ENCODE data around the gene ENPP3. TPM values are rescaled to one million over a fixed set of nuclear protein-coding genes. Genes with fewer than 3 reads are reported as not detected.

ENPP3 gene
- total and polyA plus RNA-seq, 3 experiments from 2014 or later: 0.15 to 1.3 (median 1.2) TPM

DNA sequence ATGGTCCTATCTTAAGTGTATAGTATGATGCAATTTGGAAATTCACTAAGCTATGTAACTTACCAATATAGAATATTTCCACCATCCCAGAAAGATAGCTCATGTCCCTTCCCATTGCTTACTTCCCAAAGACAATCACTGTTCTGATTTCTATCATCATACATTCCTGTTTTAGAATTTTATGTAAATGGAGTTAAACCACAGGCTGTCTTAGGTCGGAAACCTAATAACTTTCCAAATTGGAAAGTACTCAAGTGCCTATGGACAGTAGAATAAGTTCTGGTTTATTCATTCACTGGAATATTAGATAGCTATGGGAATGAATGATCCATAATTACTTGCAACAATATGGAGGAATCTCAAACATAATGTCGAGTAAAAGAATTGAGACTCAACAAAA is 20.1 kb downstream of the ENPP3 start:
- Mint-ChIP-seq H3K27me3 (peaks cover 0 to 3% of the 10 kb centered on the region in 2 donors), H3K27ac (no peak overlapping the region), H3K4me3 (no peak overlapping the region), H3K36me3 (peaks cover 0 to 4% (median 1%) of the 10 kb centered on the region in 3 donors), H3K9me3 (no peaks in the 10 kb centered on the region), H3K4me1 (no peaks in the 10 kb centered on the region)
- H3K27me3 ChIP-seq (ENCODE audit: insufficient read depth, low read length, poor library complexity, severe bottlenecking): no peaks in the 10 kb centered on the region
- ChIA-PET CTCF (no interaction called here), POLR2A (no interaction called here)
- no peak overlapping the region for H3K27ac ChIP-seq (ENCODE audit: low read depth, low read length)
- no peaks in the 10 kb centered on the region for H3K4me1 ChIP-seq (ENCODE audit: insufficient read depth, low read length)
- DNase-seq: no peak
- H3K4me3 ChIP-seq (ENCODE audit: low read length): no peak overlapping the region
- no peaks in the 10 kb centered on the region for H3K36me3 ChIP-seq (ENCODE audit: insufficient read depth, low read length)
- H3K9me3 ChIP-seq (ENCODE audit: low read length): no peaks in the 10 kb centered on the region

DNA sequence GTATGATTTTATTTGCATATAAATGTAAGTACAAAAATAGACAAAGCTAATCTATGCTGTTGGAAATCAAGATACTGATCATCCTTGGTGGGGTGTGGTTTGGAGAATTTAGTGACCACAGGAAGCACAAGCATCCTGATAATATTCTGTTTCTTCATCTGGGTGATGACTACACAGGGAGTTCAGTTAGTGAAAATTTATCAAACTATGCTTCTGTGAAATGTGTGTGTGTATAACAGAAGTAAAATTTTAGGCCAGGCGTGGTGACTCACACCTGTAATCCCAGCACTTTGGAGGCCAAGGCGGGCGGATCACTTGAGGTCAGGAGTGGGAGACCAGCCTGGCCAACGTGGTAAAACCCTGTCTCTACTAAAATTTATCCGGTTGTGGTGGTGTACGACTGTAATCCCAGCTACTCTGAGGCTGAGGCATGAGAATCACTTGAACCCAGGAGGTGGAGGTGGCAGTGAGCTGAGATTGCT is 20.6 kb downstream of the ENPP3 start:
- Mint-ChIP-seq H3K9me3 (no peaks in the 10 kb centered on the region), H3K27me3 (peaks cover 0 to under 1% of the 10 kb centered on the region in 2 donors), H3K4me3 (no peak overlapping the region), H3K36me3 (peaks cover 0 to 1% (median under 1%) of the 10 kb centered on the region in 3 donors), H3K4me1 (no peaks in the 10 kb centered on the region), H3K27ac (no peak overlapping the region)
- ChIA-PET CTCF (no interaction called here), POLR2A (no interaction called here)
- no peaks in the 10 kb centered on the region for H3K36me3 ChIP-seq (ENCODE audit: insufficient read depth, low read length)
- no peaks in the 10 kb centered on the region for H3K4me1 ChIP-seq (ENCODE audit: insufficient read depth, low read length)
- no peak for DNase-seq
- no peaks in the 10 kb centered on the region for H3K9me3 ChIP-seq (ENCODE audit: low read length)
- no peak overlapping the region for H3K27ac ChIP-seq (ENCODE audit: low read depth, low read length)
- no peaks in the 10 kb centered on the region for H3K27me3 ChIP-seq (ENCODE audit: insufficient read depth, low read length, poor library complexity, severe bottlenecking)
- no peak overlapping the region for H3K4me3 ChIP-seq (ENCODE audit: low read length)

DNA sequence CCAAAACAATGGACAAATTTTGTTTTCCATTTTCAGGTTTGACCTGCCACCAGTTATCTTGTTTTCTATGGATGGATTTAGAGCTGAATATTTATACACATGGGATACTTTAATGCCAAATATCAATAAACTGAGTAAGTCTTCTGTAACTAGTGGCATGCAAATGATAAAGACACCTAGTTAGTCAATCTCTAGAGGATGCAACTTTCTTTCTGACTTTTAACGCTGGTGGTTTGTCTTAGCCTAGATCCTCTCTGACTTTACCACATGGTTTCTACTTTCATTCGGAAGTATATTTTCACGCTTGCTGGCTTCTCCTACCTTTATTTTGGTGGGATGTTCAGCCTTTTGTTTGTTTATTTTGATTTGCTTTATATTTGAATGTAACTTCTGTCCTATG is 21.2 kb downstream of the ENPP3 start:
- H3K4me1 ChIP-seq (ENCODE audit: insufficient read depth, low read length): no peaks in the 10 kb centered on the region
- CTCF ChIA-PET: interaction anchor here (1.5 kb wide), 1 partner anchor 30 kb away, joined by 5 read pairs; the partner anchor contains the start of gene MED23
- H3K4me3 Mint-ChIP-seq: no peak overlapping the region

DNA sequence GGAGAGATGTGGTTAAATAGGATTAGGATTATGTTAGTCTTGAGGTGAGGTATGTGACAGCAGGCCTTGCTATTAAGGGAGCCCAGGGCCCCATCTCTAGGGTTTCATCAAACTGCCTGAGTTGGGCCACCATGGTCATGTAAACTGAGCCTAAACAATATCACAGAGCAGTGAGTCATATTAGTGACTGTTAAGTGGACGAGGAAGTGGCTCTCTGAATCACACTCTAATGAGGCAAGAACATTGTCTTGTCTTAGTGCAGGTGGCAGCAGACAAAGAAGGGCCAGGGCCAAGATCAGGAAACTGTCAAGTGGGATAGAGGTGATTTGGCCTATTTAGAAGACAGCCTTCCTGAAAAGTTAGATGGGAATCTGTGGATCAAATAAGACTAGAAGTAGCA is 23.1 kb downstream of the ENPP3 start:
- CTCF ChIA-PET: no interaction called here
- no peaks in the 10 kb centered on the region for H3K9me3 ChIP-seq (ENCODE audit: low read length)
- H3K4me1 Mint-ChIP-seq: no peaks in the 10 kb centered on the region
- no peak overlapping the region for H3K4me3 ChIP-seq (ENCODE audit: low read length)
- no peak overlapping the region for H3K4me3 Mint-ChIP-seq
- no peaks in the 10 kb centered on the region for H3K9me3 Mint-ChIP-seq
- no peaks in the 10 kb centered on the region for H3K36me3 ChIP-seq (ENCODE audit: insufficient read depth, low read length)
- no peak overlapping the region for H3K27ac ChIP-seq (ENCODE audit: low read depth, low read length)
- H3K36me3 Mint-ChIP-seq: no peaks in the 10 kb centered on the region
- no peaks in the 10 kb centered on the region for H3K27me3 ChIP-seq (ENCODE audit: insufficient read depth, low read length, poor library complexity, severe bottlenecking)
- DNase-seq: no peak
- POLR2A ChIA-PET: no interaction called here
- H3K27ac Mint-ChIP-seq: no peak overlapping the region
- no peaks in the 10 kb centered on the region for H3K27me3 Mint-ChIP-seq
- H3K4me1 ChIP-seq (ENCODE audit: insufficient read depth, low read length): no peaks in the 10 kb centered on the region

More for the DNA sequence above, 21.2 kb downstream of the ENPP3 start:
- H3K27me3 Mint-ChIP-seq: no peaks in the 10 kb centered on the region
- H3K9me3 ChIP-seq (ENCODE audit: low read length): no peaks in the 10 kb centered on the region
- no peak overlapping the region for H3K4me3 ChIP-seq (ENCODE audit: low read length)
- no peak for DNase-seq
- POLR2A ChIA-PET: no interaction called here
- no peaks in the 10 kb centered on the region for H3K36me3 ChIP-seq (ENCODE audit: insufficient read depth, low read length)
- no peaks in the 10 kb centered on the region for H3K36me3 Mint-ChIP-seq
- no peaks in the 10 kb centered on the region for H3K4me1 Mint-ChIP-seq
- H3K27ac Mint-ChIP-seq: no peak overlapping the region
- no peaks in the 10 kb centered on the region for H3K27me3 ChIP-seq (ENCODE audit: insufficient read depth, low read length, poor library complexity, severe bottlenecking)
- H3K9me3 Mint-ChIP-seq: no peaks in the 10 kb centered on the region
- H3K27ac ChIP-seq (ENCODE audit: low read depth, low read length): no peak overlapping the region

DNA sequence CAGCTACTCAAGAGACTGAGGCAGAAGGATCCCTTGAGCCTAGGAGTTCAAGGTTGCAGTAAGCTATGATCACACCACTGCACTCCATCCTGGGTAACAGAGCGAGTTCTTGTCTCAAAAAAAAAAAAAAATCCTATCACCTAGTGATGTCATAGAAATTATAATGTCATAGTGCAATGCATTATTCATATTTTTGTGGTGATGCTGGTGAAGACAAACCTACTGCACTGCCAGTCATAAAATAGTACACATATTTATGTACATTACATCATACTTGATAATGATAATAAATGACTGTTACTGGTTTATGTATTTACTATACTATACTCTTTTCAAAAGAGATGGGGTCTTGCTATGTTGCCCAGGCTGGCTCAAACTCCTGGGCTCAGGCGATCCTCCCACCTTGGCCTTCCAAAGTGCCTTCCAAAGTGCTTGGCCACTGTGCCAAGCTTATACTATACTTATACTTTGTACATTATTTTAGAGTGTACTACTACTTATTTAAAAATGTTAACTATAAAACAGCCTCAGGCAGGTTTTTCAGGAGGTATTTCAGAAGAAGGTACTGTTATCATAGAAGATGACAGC is 26.6 kb downstream of the ENPP3 start:
- DNase-seq: no peak
- Histone ChIP-seq H3K27me3 (ENCODE audit: insufficient read depth, low read length, poor library complexity, severe bottlenecking) (no peaks in the 10 kb centered on the region), H3K36me3 (ENCODE audit: insufficient read depth, low read length) (no peaks in the 10 kb centered on the region), H3K27ac (ENCODE audit: low read depth, low read length) (no peak overlapping the region), H3K4me3 (ENCODE audit: low read length) (no peak overlapping the region), H3K4me1 (ENCODE audit: insufficient read depth, low read length) (no peaks in the 10 kb centered on the region), H3K9me3 (ENCODE audit: low read length) (no peaks in the 10 kb centered on the region)
- Mint-ChIP-seq H3K4me3 (no peak overlapping the region), H3K4me1 (no peaks in the 10 kb centered on the region), H3K9me3 (no peaks in the 10 kb centered on the region), H3K36me3 (no peaks in the 10 kb centered on the region), H3K27me3 (no peaks in the 10 kb centered on the region), H3K27ac (no peak overlapping the region)
- ChIA-PET POLR2A (no interaction called here), CTCF (no interaction called here)

DNA sequence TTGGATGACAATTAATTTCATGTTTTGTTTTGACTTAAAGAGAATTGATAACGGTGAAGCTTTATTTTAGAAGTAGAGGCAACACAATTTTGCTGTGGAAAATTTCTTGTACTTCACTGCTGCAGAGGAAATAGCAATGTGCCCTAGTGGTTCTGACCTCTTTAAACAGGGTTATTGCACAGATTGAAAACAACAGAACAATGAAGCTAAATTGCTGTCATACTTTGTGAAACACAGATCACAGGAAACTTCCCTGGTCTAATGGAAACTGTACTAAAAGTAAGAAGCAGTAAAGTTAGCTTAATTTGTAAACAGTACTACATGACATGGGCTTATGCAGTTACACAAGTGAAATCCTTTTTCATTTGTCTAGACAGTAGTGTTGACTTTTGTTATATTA is 32.8 kb downstream of the ENPP3 start:
- Mint-ChIP-seq H3K27me3 (no peaks in the 10 kb centered on the region), H3K4me1 (no peaks in the 10 kb centered on the region), H3K36me3 (no peaks in the 10 kb centered on the region), H3K27ac (no peak overlapping the region), H3K4me3 (no peak overlapping the region), H3K9me3 (no peaks in the 10 kb centered on the region)
- no peak for DNase-seq
- Histone ChIP-seq H3K4me3 (ENCODE audit: low read length) (no peak overlapping the region), H3K27me3 (ENCODE audit: insufficient read depth, low read length, poor library complexity, severe bottlenecking) (no peaks in the 10 kb centered on the region), H3K36me3 (ENCODE audit: insufficient read depth, low read length) (no peaks in the 10 kb centered on the region), H3K4me1 (ENCODE audit: insufficient read depth, low read length) (no peaks in the 10 kb centered on the region), H3K9me3 (ENCODE audit: low read length) (no peaks in the 10 kb centered on the region), H3K27ac (ENCODE audit: low read depth, low read length) (no peak overlapping the region)
- CTCF ChIA-PET: no interaction called here
- POLR2A ChIA-PET: no interaction called here

DNA sequence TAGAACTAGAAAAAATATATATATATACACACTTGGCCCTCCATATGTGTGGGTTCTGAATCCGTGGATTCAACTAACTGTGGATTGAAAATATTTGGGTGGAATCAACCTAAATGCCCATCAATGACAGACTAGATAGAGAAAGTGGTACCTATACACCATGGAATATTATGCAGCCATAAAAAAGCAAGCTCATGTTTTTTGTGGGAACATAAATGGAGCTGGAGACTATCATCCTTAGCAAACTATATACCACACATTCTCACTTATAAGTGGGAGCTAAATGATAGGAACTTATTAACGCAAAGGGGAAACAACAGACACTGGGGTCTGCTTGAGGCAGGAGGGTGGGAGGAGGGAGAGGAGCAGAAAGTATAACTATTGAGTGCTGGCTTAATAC is 36.1 kb downstream of the ENPP3 start:
- POLR2A ChIA-PET: no interaction called here
- Histone ChIP-seq H3K36me3 (ENCODE audit: insufficient read depth, low read length) (no peaks in the 10 kb centered on the region), H3K4me3 (ENCODE audit: low read length) (no peak overlapping the region), H3K27ac (ENCODE audit: low read depth, low read length) (no peak overlapping the region), H3K9me3 (ENCODE audit: low read length) (no peaks in the 10 kb centered on the region), H3K27me3 (ENCODE audit: insufficient read depth, low read length, poor library complexity, severe bottlenecking) (no peaks in the 10 kb centered on the region), H3K4me1 (ENCODE audit: insufficient read depth, low read length) (no peaks in the 10 kb centered on the region)
- H3K27me3 Mint-ChIP-seq: no peaks in the 10 kb centered on the region
- DNase-seq: no peak
- no peak overlapping the region for H3K4me3 Mint-ChIP-seq
- no peaks in the 10 kb centered on the region for H3K36me3 Mint-ChIP-seq
- no peaks in the 10 kb centered on the region for H3K4me1 Mint-ChIP-seq
- CTCF ChIA-PET: no interaction called here
- H3K27ac Mint-ChIP-seq: no peak overlapping the region
- no peaks in the 10 kb centered on the region for H3K9me3 Mint-ChIP-seq

DNA sequence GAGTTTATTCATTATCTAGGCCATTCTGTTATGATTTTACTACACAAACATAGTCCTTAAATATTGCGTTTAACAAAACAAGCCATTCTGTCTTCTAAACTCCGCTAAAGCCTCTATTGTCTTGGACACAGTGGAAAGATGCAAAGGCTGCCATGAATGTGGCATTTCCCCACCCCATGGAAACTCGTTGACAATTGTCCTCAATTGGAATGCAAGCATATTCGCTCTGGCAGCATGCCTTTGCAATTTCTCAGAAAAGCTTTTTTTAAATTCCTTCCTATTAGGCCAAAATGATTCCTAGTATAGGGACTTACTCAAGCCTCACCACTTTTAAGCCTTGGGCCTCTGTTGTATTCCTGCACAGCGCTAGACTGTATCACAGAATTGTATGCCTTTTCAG is 41.3 kb downstream of the ENPP3 start:
- Histone ChIP-seq H3K4me3 (ENCODE audit: low read length) (no peak overlapping the region), H3K27ac (ENCODE audit: low read depth, low read length) (no peak overlapping the region), H3K4me1 (ENCODE audit: insufficient read depth, low read length) (no peaks in the 10 kb centered on the region), H3K27me3 (ENCODE audit: insufficient read depth, low read length, poor library complexity, severe bottlenecking) (no peaks in the 10 kb centered on the region), H3K36me3 (ENCODE audit: insufficient read depth, low read length) (no peaks in the 10 kb centered on the region), H3K9me3 (ENCODE audit: low read length) (no peaks in the 10 kb centered on the region)
- POLR2A ChIA-PET: no interaction called here
- Mint-ChIP-seq H3K27ac (no peak overlapping the region), H3K27me3 (peaks cover 0 to 2% of the 10 kb centered on the region in 2 donors), H3K9me3 (no peaks in the 10 kb centered on the region), H3K4me3 (no peak overlapping the region), H3K36me3 (no peaks in the 10 kb centered on the region), H3K4me1 (no peaks in the 10 kb centered on the region)
- DNase-seq: no peak
- CTCF ChIA-PET: no interaction called here

DNA sequence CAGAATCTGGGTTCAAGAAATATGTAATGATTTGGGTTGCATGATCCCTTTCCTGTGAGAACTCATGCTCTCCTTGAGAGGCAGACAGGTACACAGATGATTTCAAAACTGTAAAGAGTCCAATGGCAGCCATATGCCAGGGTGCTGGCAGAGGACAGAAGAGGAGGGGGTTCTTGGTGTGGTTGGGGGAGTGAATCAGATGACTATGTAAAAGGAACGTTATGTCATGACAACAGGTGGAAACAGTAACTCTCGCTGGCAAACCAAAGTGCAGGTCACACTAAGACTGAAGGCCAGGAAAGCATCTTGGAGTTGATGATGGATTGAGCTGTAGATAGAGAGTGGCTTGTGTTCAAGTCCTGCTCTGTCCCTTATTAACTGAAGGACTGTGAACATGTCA is 43.8 kb downstream of the ENPP3 start:
- Histone ChIP-seq H3K27me3 (ENCODE audit: insufficient read depth, low read length, poor library complexity, severe bottlenecking) (no peaks in the 10 kb centered on the region), H3K27ac (ENCODE audit: low read depth, low read length) (no peak overlapping the region), H3K36me3 (ENCODE audit: insufficient read depth, low read length) (no peaks in the 10 kb centered on the region), H3K9me3 (ENCODE audit: low read length) (no peaks in the 10 kb centered on the region), H3K4me1 (ENCODE audit: insufficient read depth, low read length) (no peaks in the 10 kb centered on the region), H3K4me3 (ENCODE audit: low read length) (no peak overlapping the region)
- H3K27me3 Mint-ChIP-seq: peaks cover 0 to 2% of the 10 kb centered on the region in 2 donors
- no peaks in the 10 kb centered on the region for H3K4me1 Mint-ChIP-seq
- ChIA-PET CTCF (no interaction called here), POLR2A (no interaction called here)
- no peaks in the 10 kb centered on the region for H3K36me3 Mint-ChIP-seq
- no peaks in the 10 kb centered on the region for H3K9me3 Mint-ChIP-seq
- no peak overlapping the region for H3K4me3 Mint-ChIP-seq
- H3K27ac Mint-ChIP-seq: no peak overlapping the region
- DNase-seq: no peak

All from CD8-positive, alpha-beta memory T cell (primary cell).